ENCODE data around the gene MEF2A. TPM values are rescaled to one million over a fixed set of nuclear protein-coding genes. Genes with fewer than 3 reads are reported as not detected.

The MEF2A gene
- total RNA-seq, 1 donor from 2014 or later: 184 TPM

GRCh38 chr15:99554880-99555488, 10.8 kb upstream of the MEF2A start:
- no peak for TF ChIP-seq CTCF (IDR thresholded peaks at IDR 0.05)
- no peak for DNase-seq (ENCODE audit: low spot score)
- H3K36me3 Mint-ChIP-seq (ENCODE audit: low read depth): no peaks in the 10 kb centered on the region

GRCh38 chr15:99556011-99556410, 9.8 kb upstream of the MEF2A start:
- Mint-ChIP-seq H3K4me1 (ENCODE audit: low read depth) (peaks cover 8% of the 10 kb centered on the region), H3K9me3 (ENCODE audit: low read depth) (no peaks in the 10 kb centered on the region), H3K27me3 (ENCODE audit: low read depth) (no peaks in the 10 kb centered on the region), H3K4me3 (ENCODE audit: unreplicated experiment) (no peak overlapping the region), H3K36me3 (ENCODE audit: low read depth) (no peaks in the 10 kb centered on the region), H3K27ac (ENCODE audit: unreplicated experiment) (no peak overlapping the region)
- DNase-seq (ENCODE audit: low spot score): no peak
- no peak for TF ChIP-seq CTCF (IDR thresholded peaks at IDR 0.05)

More at GRCh38 chr15:99554880-99555488, 10.8 kb upstream of the MEF2A start:
- no peak overlapping the region for H3K4me3 Mint-ChIP-seq (ENCODE audit: unreplicated experiment)
- H3K9me3 Mint-ChIP-seq (ENCODE audit: low read depth): no peaks in the 10 kb centered on the region
- H3K4me1 Mint-ChIP-seq (ENCODE audit: low read depth): peaks cover 8% of the 10 kb centered on the region
- no peak overlapping the region for H3K27ac Mint-ChIP-seq (ENCODE audit: unreplicated experiment)
- no peaks in the 10 kb centered on the region for H3K27me3 Mint-ChIP-seq (ENCODE audit: low read depth)

GRCh38 chr15:99556578-99556977, 9.2 kb upstream of the MEF2A start:
- Mint-ChIP-seq H3K27me3 (ENCODE audit: low read depth) (no peaks in the 10 kb centered on the region), H3K9me3 (ENCODE audit: low read depth) (no peaks in the 10 kb centered on the region), H3K4me3 (ENCODE audit: unreplicated experiment) (no peak overlapping the region), H3K27ac (ENCODE audit: unreplicated experiment) (no peak overlapping the region), H3K36me3 (ENCODE audit: low read depth) (no peaks in the 10 kb centered on the region), H3K4me1 (ENCODE audit: low read depth) (peaks cover 8% of the 10 kb centered on the region)
- DNase-seq (ENCODE audit: low spot score): no peak
- TF ChIP-seq CTCF (IDR thresholded peaks at IDR 0.05): no peak

GRCh38 chr15:99558084-99558483, 7.7 kb upstream of the MEF2A start:
- no peak overlapping the region for H3K27ac Mint-ChIP-seq (ENCODE audit: unreplicated experiment)
- H3K4me1 Mint-ChIP-seq (ENCODE audit: low read depth): peaks cover 8% of the 10 kb centered on the region
- H3K4me3 Mint-ChIP-seq (ENCODE audit: unreplicated experiment): no peak overlapping the region
- DNase-seq (ENCODE audit: low spot score): no peak
- no peaks in the 10 kb centered on the region for H3K36me3 Mint-ChIP-seq (ENCODE audit: low read depth)
- no peaks in the 10 kb centered on the region for H3K9me3 Mint-ChIP-seq (ENCODE audit: low read depth)
- H3K27me3 Mint-ChIP-seq (ENCODE audit: low read depth): no peaks in the 10 kb centered on the region
- no peak for TF ChIP-seq CTCF (IDR thresholded peaks at IDR 0.05)

- no peak for TF ChIP-seq CTCF (IDR thresholded peaks at IDR 0.05)
- no peak overlapping the region for H3K27ac Mint-ChIP-seq (ENCODE audit: unreplicated experiment)
- peaks cover 9% of the 10 kb centered on the region for H3K4me1 Mint-ChIP-seq (ENCODE audit: low read depth)
Observed at GRCh38 chr15:99558571-99558970, 7.2 kb upstream of the MEF2A start.

More at GRCh38 chr15:99558571-99558970, 7.2 kb upstream of the MEF2A start:
- H3K27me3 Mint-ChIP-seq (ENCODE audit: low read depth): no peaks in the 10 kb centered on the region
- no peaks in the 10 kb centered on the region for H3K9me3 Mint-ChIP-seq (ENCODE audit: low read depth)
- no peak for DNase-seq (ENCODE audit: low spot score)
- no peaks in the 10 kb centered on the region for H3K36me3 Mint-ChIP-seq (ENCODE audit: low read depth)
- H3K4me3 Mint-ChIP-seq (ENCODE audit: unreplicated experiment): no peak overlapping the region
